Upper lobe of right lung (tissue), 1 donor: Measurements from ENCODE around the gene WDR5. TPM values are rescaled to one million over a fixed set of nuclear protein-coding genes. Genes with fewer than 3 reads are reported as not detected.

Experiments
- ATAC-seq: fragments of 200-7000 bp; cut with Tn5 transposase; one replicate; pipeline ENCODE4 v1.9.1; 2020; ENCODE audit warnings: mild to moderate bottlenecking, moderate library complexity
- DNase-seq: peaks from one replicate; pipeline ENCODE4 v3.0.0-alpha.2; 2020
- H3K27ac ChIP-seq: fragments of 200-600 bp; one replicate; pipeline ENCODE4 v1.8.0; 2022
- H3K27me3 ChIP-seq: fragments of 200-600 bp; one replicate; pipeline ENCODE4 v1.8.0; 2022; ENCODE audit warnings: mild to moderate bottlenecking
- H3K36me3 ChIP-seq: fragments of 200-600 bp; one replicate; pipeline ENCODE4 v1.8.0; 2022
- H3K4me1 ChIP-seq: fragments of 200-600 bp; one replicate; pipeline ENCODE4 v1.8.0; 2022
- H3K4me3 ChIP-seq: fragments of 200-600 bp; one replicate; pipeline ENCODE4 v1.8.0; 2022; ENCODE audit warnings: mild to moderate bottlenecking
- H3K9me3 ChIP-seq: fragments of 200-600 bp; one replicate; pipeline ENCODE4 v1.8.0; 2022
- CTCF ChIP-seq: fragments of 200-600 bp; IDR thresholded peaks from one replicate; pipeline ENCODE4 v1.8.0; 2022; ENCODE audit warnings: antibody characterized with exemption
- intact Hi-C: fragments of 100-400 bp; cut with DNase I; formaldehyde crosslinking; loops from one replicate; pipeline ENCODE4 v1.11.0; 2022
- total RNA-seq: library from RNA; stranded (reverse); fragmentation: NEBNext Ultra II Directional; extraction: Animal tissue kit (Norgen Biotek cat#: 25700); gene quantifications from one replicate; pipeline ENCODE4 v1.2.1, GENCODE V29; 2021
- donor health status: DM: no; HTN: yes; CAD: no; lungs with severe emphysema.

The WDR5 gene
- total RNA-seq, 1 donor from 2014 or later = 26.6 TPM

DNA sequence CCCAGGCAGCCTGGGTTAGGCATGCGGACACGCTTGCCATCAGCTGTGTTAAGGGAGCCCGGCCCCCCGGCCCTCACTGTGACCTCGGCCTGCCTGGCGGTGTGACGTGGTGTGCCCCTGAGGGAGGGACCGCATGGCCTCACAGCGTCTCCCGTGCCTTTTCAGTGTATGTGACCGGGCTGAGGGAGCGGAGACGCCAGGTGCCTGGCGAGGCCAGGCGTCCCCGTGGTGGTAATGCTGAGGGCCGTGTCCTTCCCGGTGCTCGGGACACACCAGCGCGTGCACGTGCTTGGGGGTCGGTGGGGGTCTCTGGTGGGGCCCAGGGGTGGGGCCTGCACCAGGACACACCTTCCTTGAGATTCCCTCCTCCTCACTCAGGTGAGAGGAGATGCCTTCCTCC is 17.6 kb downstream of the WDR5 start:
- H3K27ac ChIP-seq = no peak overlapping the region
- TF ChIP-seq CTCF = no peak
- no peak for DNase-seq
- H3K9me3 ChIP-seq = no peaks in the 10 kb centered on the region
- no peak for ATAC-seq
- intact Hi-C loops = no loop called here
- no peak overlapping the region for H3K4me3 ChIP-seq
- H3K4me1 ChIP-seq = no peaks in the 10 kb centered on the region
- peaks cover 96% of the 10 kb centered on the region for H3K36me3 ChIP-seq
- no peaks in the 10 kb centered on the region for H3K27me3 ChIP-seq

- H3K27me3 ChIP-seq = no peaks in the 10 kb centered on the region
- no peak for TF ChIP-seq CTCF
- DNase-seq (no peak), ATAC-seq (no peak)
- peaks cover 89% of the 10 kb centered on the region for H3K36me3 ChIP-seq
- H3K9me3 ChIP-seq = no peaks in the 10 kb centered on the region
- intact Hi-C loops = no loop called here
- H3K4me1 ChIP-seq = no peaks in the 10 kb centered on the region
- H3K4me3 ChIP-seq = no peak overlapping the region
- H3K27ac ChIP-seq = no peak overlapping the region
These were observed 18.4 kb downstream of the WDR5 start for GRCh38 chr9:134154262-134154701.

DNA sequence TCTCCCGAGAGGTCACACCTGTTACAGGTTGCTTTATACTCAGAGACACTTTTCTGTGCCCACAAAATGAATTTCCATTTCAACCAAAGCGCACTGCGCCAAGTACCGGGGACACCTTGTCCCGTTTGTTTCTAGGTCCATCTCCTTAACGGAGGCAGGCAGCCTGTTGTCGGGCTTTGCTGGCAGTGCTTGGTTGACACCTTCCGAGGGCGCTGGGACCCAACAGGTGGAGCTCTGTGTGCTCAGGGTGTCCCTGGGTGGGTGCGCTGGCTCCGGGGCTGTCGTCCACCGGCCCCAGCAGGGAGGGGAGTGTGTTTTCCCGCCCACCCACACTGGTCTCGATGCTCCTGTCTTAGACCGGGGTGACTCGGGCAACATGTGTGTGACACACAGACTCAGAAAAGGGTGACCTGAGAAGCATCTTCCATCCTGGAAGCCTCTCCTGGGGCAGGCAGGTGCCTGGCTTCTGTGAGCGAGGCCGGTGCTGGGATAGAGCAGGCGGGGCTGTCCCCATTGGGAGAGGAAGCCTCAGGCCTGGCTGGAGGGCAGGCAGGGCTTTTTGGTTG is 20.0 kb downstream of the WDR5 start:
- no peak for TF ChIP-seq CTCF
- ATAC-seq (no peak), DNase-seq (no peak)
- no peak overlapping the region for H3K4me3 ChIP-seq
- H3K27ac ChIP-seq = no peak overlapping the region
- H3K4me1 ChIP-seq = no peaks in the 10 kb centered on the region
- no peaks in the 10 kb centered on the region for H3K27me3 ChIP-seq
- no peaks in the 10 kb centered on the region for H3K9me3 ChIP-seq
- intact Hi-C loops = no loop called here
- H3K36me3 ChIP-seq = peaks cover 73% of the 10 kb centered on the region

GRCh38 chr9:134156564-134157377 is 20.9 kb downstream of the WDR5 start:
- Histone ChIP-seq H3K4me3 (no peak overlapping the region), H3K27ac (no peak overlapping the region), H3K9me3 (no peaks in the 10 kb centered on the region), H3K36me3 (peaks cover 64% of the 10 kb centered on the region), H3K27me3 (no peaks in the 10 kb centered on the region), H3K4me1 (no peaks in the 10 kb centered on the region)
- no peak for TF ChIP-seq CTCF
- intact Hi-C loops = no loop called here
- ATAC-seq = no peak
- DNase-seq = no peak

GRCh38 chr9:134157378-134157885 is 21.6 kb downstream of the WDR5 start:
- no peak overlapping the region for H3K27ac ChIP-seq
- no peaks in the 10 kb centered on the region for H3K27me3 ChIP-seq
- no peak for TF ChIP-seq CTCF
- no peak for ATAC-seq
- no peaks in the 10 kb centered on the region for H3K9me3 ChIP-seq
- DNase-seq = no peak
- peaks cover 61% of the 10 kb centered on the region for H3K36me3 ChIP-seq
- no peak overlapping the region for H3K4me3 ChIP-seq
- intact Hi-C loops = no loop called here
- no peaks in the 10 kb centered on the region for H3K4me1 ChIP-seq
